ENCODE data around the gene SMARCD1. TPM values are rescaled to one million over a fixed set of nuclear protein-coding genes. Genes with fewer than 3 reads are reported as not detected.

SMARCD1 gene
- total and polyA plus RNA-seq, 2 donors, result 19.9 to 38.2 TPM

DNA sequence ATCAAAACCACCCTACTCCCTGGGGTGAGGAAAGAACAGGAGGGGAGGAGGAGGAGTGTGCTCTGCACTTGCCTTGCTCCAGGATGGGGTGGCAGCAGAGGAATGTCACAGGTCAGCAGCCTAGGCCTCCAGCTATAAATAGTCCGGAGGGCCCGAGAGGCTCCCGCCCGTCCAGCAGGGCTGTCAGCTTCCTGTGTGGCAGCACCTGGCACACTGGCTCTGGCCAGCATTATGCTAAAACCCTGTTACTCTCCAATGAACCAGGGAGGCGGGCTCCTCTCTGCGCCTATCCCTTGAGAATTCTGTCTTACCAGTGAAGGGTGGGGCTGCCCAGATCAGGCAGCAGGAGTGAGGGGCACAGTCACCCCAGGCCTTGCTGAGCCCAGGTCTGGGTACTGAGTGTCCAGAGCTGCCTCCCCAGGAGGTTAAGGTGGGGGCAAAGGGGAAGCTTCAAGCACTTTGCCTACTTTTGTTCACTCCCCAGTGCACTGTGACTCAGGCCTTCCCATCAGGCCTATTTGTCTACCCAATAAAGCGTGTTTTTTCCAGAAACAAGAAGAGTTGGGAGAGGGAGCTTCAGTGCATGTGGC is 25.7 kb downstream of the SMARCD1 start:
- H3K9me3 ChIP-seq (ENCODE audit: control insufficient read depth in 2 of 2, insufficient read depth in 1 of 2, low read length in 1 of 2), result no peaks in the 10 kb centered on the region
- peaks cover 0 to 4% of the 10 kb centered on the region in 2 donors for H3K36me3 ChIP-seq (ENCODE audit: control insufficient read depth in 2 of 2, insufficient read depth in 2 of 2, low read length in 1 of 2)
- DNase-seq (ENCODE audit: low read depth in 6 of 9, low spot score in 9 of 9), result no peak
- H3K27ac ChIP-seq (ENCODE audit: low read depth in 1 of 2, low read length in 1 of 2), result peak overlapping the region; percentile 4 to 71
- peaks cover 4 to 35% of the 10 kb centered on the region in 2 donors for H3K4me1 ChIP-seq (ENCODE audit: control insufficient read depth in 2 of 2, insufficient read depth in 2 of 2, low read length in 2 of 2)
- no peak overlapping the region for H3K4me3 ChIP-seq (ENCODE audit: low read length in 2 of 2)
- WGBS, result 67% methylated on average over 7 of the region's 7 CpGs
- no peaks in the 10 kb centered on the region for H3K27me3 ChIP-seq (ENCODE audit: control insufficient read depth in 2 of 2, insufficient read depth in 1 of 2, low read length in 1 of 2)

DNA sequence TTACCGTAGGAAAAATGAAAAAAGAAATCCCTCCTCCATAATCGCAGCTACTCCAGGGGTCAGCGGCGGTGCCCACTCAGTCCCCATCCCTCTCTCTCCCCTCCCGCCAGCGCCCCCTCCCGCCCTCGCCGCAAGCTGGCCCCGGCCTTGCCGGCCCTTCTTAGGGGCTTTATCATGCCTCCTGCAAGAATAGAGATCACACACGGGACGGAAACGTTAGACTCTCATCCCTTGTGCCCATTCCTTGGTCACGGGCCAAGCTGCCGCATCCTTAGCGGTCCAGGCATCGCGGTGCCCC is 26.2 kb downstream of the SMARCD1 start:
- WGBS, result 18% methylated on average over 19 of the region's 19 CpGs
- peaks cover 4 to 35% of the 10 kb centered on the region in 2 donors for H3K4me1 ChIP-seq (ENCODE audit: control insufficient read depth in 2 of 2, insufficient read depth in 2 of 2, low read length in 2 of 2)
- peak overlapping the region in 1 of 2 donors; percentile 21 for H3K4me3 ChIP-seq (ENCODE audit: low read length in 2 of 2)

DNA sequence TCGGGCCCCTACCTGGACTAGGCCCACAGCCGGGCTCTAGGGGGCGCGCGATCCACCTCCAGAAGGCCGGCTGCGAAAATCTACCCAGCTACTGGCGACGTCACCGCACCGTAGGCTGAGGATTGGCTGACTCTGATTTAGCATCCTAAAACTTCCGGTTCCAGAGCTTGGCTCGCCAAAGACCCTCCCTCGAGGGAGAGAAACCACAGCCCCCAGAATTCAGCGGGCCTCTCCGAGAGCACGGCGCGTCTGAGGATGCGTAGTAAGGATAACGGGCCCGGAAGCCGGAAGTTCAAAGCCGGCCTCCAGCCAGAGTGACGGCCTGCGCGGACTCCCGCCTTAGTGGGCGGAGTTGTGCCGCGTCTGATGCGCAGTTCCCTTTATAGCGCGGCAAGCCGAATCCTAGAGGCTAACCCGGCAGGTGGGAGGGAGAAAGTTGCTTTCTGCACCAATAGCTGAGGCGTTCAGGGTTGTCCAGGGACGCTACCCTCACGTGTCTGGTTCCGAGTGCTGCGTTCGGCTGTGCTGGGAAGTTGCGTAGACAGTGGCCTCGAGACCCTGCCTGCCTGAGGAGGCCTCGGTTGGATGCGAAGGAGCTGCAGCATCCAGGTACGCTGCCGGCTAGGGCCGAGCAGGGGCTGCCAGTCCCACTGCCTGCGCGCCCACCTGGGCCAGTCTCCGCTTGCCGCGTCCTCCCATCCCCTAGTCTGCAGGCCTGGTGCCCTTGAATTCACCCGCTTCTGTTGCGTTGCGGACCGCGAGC is 26.7 kb downstream of the SMARCD1 start, which contains the start of gene COX14:
Gene COX14 (plus strand): TSS at position 544 of the 763 bp plus-strand sequence. CDS start 7,808 bp downstream, outside the sequence.
- WGBS, result under 1% methylated on average over 59 of the region's 59 CpGs

More for the DNA sequence above, 26.2 kb downstream of the SMARCD1 start:
- DNase-seq (ENCODE audit: low read depth in 6 of 9, low spot score in 9 of 9), result no peak
- Histone ChIP-seq H3K27me3 (ENCODE audit: control insufficient read depth in 2 of 2, insufficient read depth in 1 of 2, low read length in 1 of 2) (no peaks in the 10 kb centered on the region), H3K9me3 (ENCODE audit: control insufficient read depth in 2 of 2, insufficient read depth in 1 of 2, low read length in 1 of 2) (no peaks in the 10 kb centered on the region), H3K27ac (ENCODE audit: low read depth in 1 of 2, low read length in 1 of 2) (peak overlapping the region in 1 of 2 donors; percentile 58), H3K36me3 (ENCODE audit: control insufficient read depth in 2 of 2, insufficient read depth in 2 of 2, low read length in 1 of 2) (peaks cover 0 to 4% of the 10 kb centered on the region in 2 donors)

DNA sequence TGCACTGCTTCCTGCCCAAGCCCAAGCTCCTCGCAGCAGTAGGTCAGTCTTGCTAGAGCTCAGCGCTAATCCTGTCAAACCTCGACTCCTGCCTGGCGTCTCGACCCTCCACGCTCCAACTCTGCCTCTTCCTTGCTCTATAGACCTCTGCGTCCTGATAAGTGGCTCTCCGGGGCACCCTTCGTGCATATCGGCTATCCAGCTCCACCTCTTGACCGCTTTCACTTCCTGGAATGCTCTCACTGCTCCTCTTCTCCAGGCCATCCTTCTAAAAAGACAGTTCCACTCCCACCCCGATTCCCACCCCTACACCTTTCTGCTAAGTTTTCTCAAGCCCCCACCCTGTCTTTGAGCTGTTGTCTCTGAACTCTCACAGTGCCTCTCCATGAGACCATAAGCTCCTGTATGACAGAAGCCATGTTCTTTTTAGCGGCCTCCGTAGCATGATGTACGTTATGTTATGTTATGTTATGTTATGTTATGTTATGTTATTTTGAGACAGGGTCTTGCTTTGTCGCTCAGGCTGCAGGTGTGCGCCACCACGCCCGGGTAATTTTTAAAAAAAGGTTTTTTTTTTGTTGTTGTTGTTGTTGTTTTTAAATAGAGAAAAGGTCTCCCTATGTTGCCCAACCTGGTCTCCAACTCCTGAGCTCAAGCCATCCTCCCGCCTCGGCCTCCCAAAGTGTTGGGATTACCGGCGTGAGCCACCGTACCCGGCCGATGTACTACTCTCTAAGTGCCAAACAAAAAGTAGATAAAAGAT is 27.5 kb downstream of the SMARCD1 start:
- WGBS, result 26% methylated on average over 26 of the region's 26 CpGs
- Histone ChIP-seq H3K27ac (ENCODE audit: low read depth in 1 of 2, low read length in 1 of 2) (peak overlapping the region; percentile 83 to 96), H3K9me3 (ENCODE audit: control insufficient read depth in 2 of 2, insufficient read depth in 1 of 2, low read length in 1 of 2) (no peaks in the 10 kb centered on the region), H3K4me1 (ENCODE audit: control insufficient read depth in 2 of 2, insufficient read depth in 2 of 2, low read length in 2 of 2) (peaks cover 4 to 35% of the 10 kb centered on the region in 2 donors), H3K36me3 (ENCODE audit: control insufficient read depth in 2 of 2, insufficient read depth in 2 of 2, low read length in 1 of 2) (peaks cover 4 to 7% of the 10 kb centered on the region in 2 donors), H3K4me3 (ENCODE audit: low read length in 2 of 2) (peak overlapping the region; percentile 55 to 66), H3K27me3 (ENCODE audit: control insufficient read depth in 2 of 2, insufficient read depth in 1 of 2, low read length in 1 of 2) (no peaks in the 10 kb centered on the region)
- peak in 4 of 9 donors; percentile 18 to 53 (median 28) for DNase-seq (ENCODE audit: low read depth in 6 of 9, low spot score in 9 of 9)

More for the DNA sequence above, 26.7 kb downstream of the SMARCD1 start, which contains the start of gene COX14:
- Histone ChIP-seq H3K36me3 (ENCODE audit: control insufficient read depth in 2 of 2, insufficient read depth in 2 of 2, low read length in 1 of 2) (peaks cover 4% of the 10 kb centered on the region in 2 donors), H3K27ac (ENCODE audit: low read depth in 1 of 2, low read length in 1 of 2) (peak within 1 kb of the TSS; percentile 83 to 96), H3K9me3 (ENCODE audit: control insufficient read depth in 2 of 2, insufficient read depth in 1 of 2, low read length in 1 of 2) (no peaks in the 10 kb centered on the region), H3K27me3 (ENCODE audit: control insufficient read depth in 2 of 2, insufficient read depth in 1 of 2, low read length in 1 of 2) (no peaks in the 10 kb centered on the region), H3K4me3 (ENCODE audit: low read length in 2 of 2) (peak within 1 kb of the TSS; percentile 55 to 66), H3K4me1 (ENCODE audit: control insufficient read depth in 2 of 2, insufficient read depth in 2 of 2, low read length in 2 of 2) (peaks cover 4 to 35% of the 10 kb centered on the region in 2 donors)
- DNase-seq (ENCODE audit: low read depth in 6 of 9, low spot score in 9 of 9), result peak; percentile 98 to 99 (median 99)

DNA sequence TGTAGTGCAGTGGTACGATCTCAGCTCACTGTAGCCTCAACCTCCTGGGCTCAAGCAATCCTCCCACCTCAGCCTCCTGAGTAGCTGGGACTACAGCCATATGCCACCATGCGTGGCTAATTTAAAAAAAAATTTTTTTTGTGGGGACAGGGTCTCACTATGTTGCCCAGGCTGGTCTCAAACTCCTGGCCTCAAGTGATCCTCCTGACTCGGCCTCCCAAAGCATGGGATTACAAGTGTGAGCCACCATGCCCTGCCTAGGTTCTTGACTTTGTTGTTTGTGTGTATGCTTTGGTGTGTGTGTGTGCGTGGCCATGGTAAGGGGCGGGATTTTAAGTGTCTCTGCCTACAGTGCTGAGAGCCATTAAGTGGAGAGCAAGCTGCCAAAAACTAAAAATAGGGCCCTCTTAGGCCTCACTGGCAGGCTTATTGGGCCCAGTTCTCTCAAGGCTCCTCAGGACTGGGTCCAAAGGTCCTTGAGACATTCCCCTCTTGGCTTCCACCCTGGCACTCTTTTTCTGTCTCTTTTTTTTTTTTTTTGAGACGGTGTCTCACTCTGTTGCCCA is 32.0 kb downstream of the SMARCD1 start:
- no peak for DNase-seq (ENCODE audit: low read depth in 6 of 9, low spot score in 9 of 9)
- Histone ChIP-seq H3K36me3 (ENCODE audit: control insufficient read depth in 2 of 2, insufficient read depth in 2 of 2, low read length in 1 of 2) (peaks cover 32 to 33% of the 10 kb centered on the region in 2 donors), H3K27me3 (ENCODE audit: control insufficient read depth in 2 of 2, insufficient read depth in 1 of 2, low read length in 1 of 2) (no peaks in the 10 kb centered on the region), H3K4me3 (ENCODE audit: low read length in 2 of 2) (no peak overlapping the region), H3K4me1 (ENCODE audit: control insufficient read depth in 2 of 2, insufficient read depth in 2 of 2, low read length in 2 of 2) (peaks cover 4 to 12% of the 10 kb centered on the region in 2 donors), H3K9me3 (ENCODE audit: control insufficient read depth in 2 of 2, insufficient read depth in 1 of 2, low read length in 1 of 2) (no peaks in the 10 kb centered on the region), H3K27ac (ENCODE audit: low read depth in 1 of 2, low read length in 1 of 2) (no peak overlapping the region)
- WGBS, result 99% methylated on average over 6 of the region's 6 CpGs

DNA sequence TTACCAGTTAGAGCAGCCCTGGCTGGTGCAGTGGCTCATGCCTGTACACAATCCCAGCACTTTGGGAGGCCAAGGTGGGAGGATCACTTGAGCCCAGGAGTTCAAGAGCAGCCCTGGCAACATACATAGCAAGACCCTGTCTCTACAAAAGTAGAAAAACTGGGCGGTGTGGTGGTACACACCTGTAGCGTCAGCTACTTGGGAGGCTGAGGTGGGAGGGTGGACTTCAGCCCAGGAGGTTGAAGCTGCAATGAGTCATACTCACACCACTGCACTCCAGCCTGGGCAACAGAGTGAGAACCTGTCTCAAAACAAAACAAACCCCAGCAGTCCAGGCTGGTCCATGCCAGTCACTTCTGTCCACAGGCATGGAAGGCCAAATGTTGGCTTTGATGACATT is 34.2 kb downstream of the SMARCD1 start:
- WGBS, result 100% methylated on average over 2 of the region's 2 CpGs
- H3K4me1 ChIP-seq (ENCODE audit: control insufficient read depth in 2 of 2, insufficient read depth in 2 of 2, low read length in 2 of 2), result no peaks in the 10 kb centered on the region
- no peak overlapping the region for H3K27ac ChIP-seq (ENCODE audit: low read depth in 1 of 2, low read length in 1 of 2)
- H3K36me3 ChIP-seq (ENCODE audit: control insufficient read depth in 2 of 2, insufficient read depth in 2 of 2, low read length in 1 of 2), result peaks cover 46 to 52% of the 10 kb centered on the region in 2 donors
- no peaks in the 10 kb centered on the region for H3K27me3 ChIP-seq (ENCODE audit: control insufficient read depth in 2 of 2, insufficient read depth in 1 of 2, low read length in 1 of 2)
- no peaks in the 10 kb centered on the region for H3K9me3 ChIP-seq (ENCODE audit: control insufficient read depth in 2 of 2, insufficient read depth in 1 of 2, low read length in 1 of 2)
- DNase-seq (ENCODE audit: low read depth in 6 of 9, low spot score in 9 of 9), result no peak
- H3K4me3 ChIP-seq (ENCODE audit: low read length in 2 of 2), result no peak overlapping the region

DNA sequence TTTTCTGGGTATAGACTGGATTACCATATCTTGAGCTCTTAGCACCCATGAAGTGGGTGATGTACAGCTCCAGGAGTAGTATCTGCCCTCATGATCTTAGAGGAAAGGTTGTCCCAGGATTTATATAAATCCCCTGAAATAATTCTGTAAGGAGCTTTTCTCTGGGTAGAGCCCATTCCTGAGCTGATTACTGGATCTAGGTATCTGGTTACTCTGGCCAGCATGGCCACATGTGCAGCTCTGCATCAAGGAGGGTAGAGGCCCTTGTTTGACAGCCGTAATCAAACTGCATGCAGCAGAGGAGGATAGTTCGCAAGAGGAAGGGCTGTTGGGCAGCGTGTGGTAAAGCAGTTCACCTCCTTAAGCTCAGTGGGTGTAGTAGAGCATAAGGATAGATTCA is 35.4 kb downstream of the SMARCD1 start:
- no peaks in the 10 kb centered on the region for H3K9me3 ChIP-seq (ENCODE audit: control insufficient read depth in 2 of 2, insufficient read depth in 1 of 2, low read length in 1 of 2)

DNA sequence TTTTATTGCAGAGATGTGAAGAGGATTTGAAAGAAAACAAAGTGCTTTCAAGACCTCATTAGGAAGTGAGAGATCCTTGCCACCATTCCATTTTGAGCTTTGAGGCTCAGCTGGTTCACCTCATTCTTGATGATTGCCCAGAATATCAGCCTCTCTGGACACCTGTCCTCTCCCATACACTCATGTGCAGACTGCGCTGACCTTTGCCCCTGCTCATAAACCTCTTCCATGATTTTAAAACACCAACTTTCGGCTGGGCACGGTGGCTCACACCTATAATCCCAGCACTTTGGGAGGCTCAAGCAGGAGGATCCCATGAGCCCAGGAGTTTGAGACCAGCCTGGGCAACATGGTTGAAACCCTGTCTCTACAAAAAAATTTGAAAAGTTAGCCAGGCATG is 35.8 kb downstream of the SMARCD1 start:
- WGBS, result 99% methylated on average over 3 of the region's 3 CpGs
- Histone ChIP-seq H3K27me3 (ENCODE audit: control insufficient read depth in 2 of 2, insufficient read depth in 1 of 2, low read length in 1 of 2) (no peaks in the 10 kb centered on the region), H3K36me3 (ENCODE audit: control insufficient read depth in 2 of 2, insufficient read depth in 2 of 2, low read length in 1 of 2) (peaks cover 42 to 53% of the 10 kb centered on the region in 2 donors), H3K9me3 (ENCODE audit: control insufficient read depth in 2 of 2, insufficient read depth in 1 of 2, low read length in 1 of 2) (no peaks in the 10 kb centered on the region), H3K4me3 (ENCODE audit: low read length in 2 of 2) (no peak overlapping the region), H3K27ac (ENCODE audit: low read depth in 1 of 2, low read length in 1 of 2) (no peak overlapping the region), H3K4me1 (ENCODE audit: control insufficient read depth in 2 of 2, insufficient read depth in 2 of 2, low read length in 2 of 2) (peaks cover 3 to 8% of the 10 kb centered on the region in 2 donors)
- DNase-seq (ENCODE audit: low read depth in 6 of 9, low spot score in 9 of 9), result no peak

More for the DNA sequence above, 35.4 kb downstream of the SMARCD1 start:
- 98% methylated on average over 3 of the region's 3 CpGs for WGBS
- Histone ChIP-seq H3K4me1 (ENCODE audit: control insufficient read depth in 2 of 2, insufficient read depth in 2 of 2, low read length in 2 of 2) (peaks cover 3 to 8% of the 10 kb centered on the region in 2 donors), H3K4me3 (ENCODE audit: low read length in 2 of 2) (no peak overlapping the region), H3K36me3 (ENCODE audit: control insufficient read depth in 2 of 2, insufficient read depth in 2 of 2, low read length in 1 of 2) (peaks cover 44 to 53% of the 10 kb centered on the region in 2 donors), H3K27me3 (ENCODE audit: control insufficient read depth in 2 of 2, insufficient read depth in 1 of 2, low read length in 1 of 2) (no peaks in the 10 kb centered on the region), H3K27ac (ENCODE audit: low read depth in 1 of 2, low read length in 1 of 2) (no peak overlapping the region)
- DNase-seq (ENCODE audit: low read depth in 6 of 9, low spot score in 9 of 9), result no peak
